Measurements from ENCODE around the gene USP5.

Gene USP5

DNA sequence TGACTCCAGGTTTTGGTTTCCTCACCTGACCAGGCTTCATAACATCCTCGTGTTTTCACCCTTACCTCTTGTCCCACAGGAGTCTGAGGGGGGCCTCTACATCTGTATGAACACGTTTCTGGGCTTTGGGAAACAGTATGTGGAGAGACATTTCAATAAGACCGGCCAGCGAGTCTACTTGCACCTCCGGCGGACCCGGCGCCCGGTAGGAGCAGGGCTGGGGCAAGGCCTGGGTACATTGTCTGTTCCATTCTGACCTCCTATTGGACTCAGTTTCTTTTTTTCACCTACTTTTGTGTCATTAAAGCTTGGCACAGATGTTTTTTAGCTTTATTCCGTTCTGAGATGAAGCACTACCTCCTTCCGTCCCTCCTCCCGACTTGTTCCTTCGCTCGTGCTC lies 3.4 kb downstream of the USP5 start:
- H3K4me3 ChIP-seq (ENCODE audit: low read length) = no peak overlapping the region
- peaks cover 37% of the 10 kb centered on the region for H3K79me2 ChIP-seq (ENCODE audit: control insufficient read depth, low read length)
- no peak overlapping the region for H3K4me2 ChIP-seq (ENCODE audit: low read length)
- no peak overlapping the region for H3K27ac ChIP-seq (ENCODE audit: low read depth, low read length)
- no peak for TF ChIP-seq EZH2phosphoT487 (IDR thresholded peaks at IDR 0.05; ENCODE audit: borderline replicate concordance, low read length)
- TF ChIP-seq, protein P1, sequence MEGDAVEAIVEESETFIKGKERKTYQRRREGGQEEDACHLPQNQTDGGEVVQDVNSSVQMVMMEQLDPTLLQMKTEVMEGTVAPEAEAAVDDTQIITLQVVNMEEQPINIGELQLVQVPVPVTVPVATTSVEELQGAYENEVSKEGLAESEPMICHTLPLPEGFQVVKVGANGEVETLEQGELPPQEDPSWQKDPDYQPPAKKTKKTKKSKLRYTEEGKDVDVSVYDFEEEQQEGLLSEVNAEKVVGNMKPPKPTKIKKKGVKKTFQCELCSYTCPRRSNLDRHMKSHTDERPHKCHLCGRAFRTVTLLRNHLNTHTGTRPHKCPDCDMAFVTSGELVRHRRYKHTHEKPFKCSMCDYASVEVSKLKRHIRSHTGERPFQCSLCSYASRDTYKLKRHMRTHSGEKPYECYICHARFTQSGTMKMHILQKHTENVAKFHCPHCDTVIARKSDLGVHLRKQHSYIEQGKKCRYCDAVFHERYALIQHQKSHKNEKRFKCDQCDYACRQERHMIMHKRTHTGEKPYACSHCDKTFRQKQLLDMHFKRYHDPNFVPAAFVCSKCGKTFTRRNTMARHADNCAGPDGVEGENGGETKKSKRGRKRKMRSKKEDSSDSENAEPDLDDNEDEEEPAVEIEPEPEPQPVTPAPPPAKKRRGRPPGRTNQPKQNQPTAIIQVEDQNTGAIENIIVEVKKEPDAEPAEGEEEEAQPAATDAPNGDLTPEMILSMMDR (IDR thresholded peaks at IDR 0.05; ENCODE audit: low read depth, low read length, poor library complexity, severe bottlenecking) = no peak
- no peaks in the 10 kb centered on the region for H4K20me1 ChIP-seq (ENCODE audit: control insufficient read depth, insufficient read depth, low read depth, low read length)
- no peaks in the 10 kb centered on the region for H3K9me2 ChIP-seq (replicated peaks; ENCODE audit: control insufficient read depth, low read length)
- H3K4me1 ChIP-seq (ENCODE audit: control insufficient read depth, low read length) = peaks cover 17% of the 10 kb centered on the region
- H3F3A ChIP-seq (ENCODE audit: control insufficient read depth, insufficient read depth) = no peaks in the 10 kb centered on the region; the same call in 1 of the 2 replicates
- no peaks in the 10 kb centered on the region for H3K9me3 ChIP-seq (ENCODE audit: control insufficient read depth, insufficient read depth, low read length)
- peaks cover 70% of the 10 kb centered on the region for H3K36me3 ChIP-seq (ENCODE audit: control insufficient read depth, low read length)
- H3K27me3 ChIP-seq (ENCODE audit: control insufficient read depth, low read length) = no peaks in the 10 kb centered on the region

DNA sequence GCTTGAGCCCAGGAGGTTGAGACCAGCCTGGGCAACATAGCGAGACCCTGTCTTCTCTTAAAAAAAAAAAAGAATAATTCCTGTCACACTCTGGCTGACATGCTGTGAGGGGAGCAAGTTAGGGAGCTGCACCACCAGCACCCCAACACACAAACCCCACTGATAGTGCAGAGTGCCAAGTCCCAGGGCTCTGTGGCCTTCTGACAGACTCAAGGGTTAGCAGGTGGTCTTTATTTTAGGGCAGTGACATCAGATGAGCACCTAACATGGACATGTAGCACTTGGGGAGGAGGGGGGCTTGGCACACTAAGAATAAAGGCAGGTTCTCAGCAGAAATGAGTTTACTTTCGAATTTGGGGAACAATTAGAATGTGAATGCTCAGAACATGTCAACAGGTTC lies 6.8 kb downstream of the USP5 start:
- Histone ChIP-seq H3K9me2 (replicated peaks; ENCODE audit: control insufficient read depth, low read length) (no peaks in the 10 kb centered on the region), H3K4me1 (ENCODE audit: control insufficient read depth, low read length) (peaks cover 4% of the 10 kb centered on the region), H3F3A (ENCODE audit: control insufficient read depth, insufficient read depth) (no peaks in the 10 kb centered on the region), H3K9me3 (ENCODE audit: control insufficient read depth, insufficient read depth, low read length) (no peaks in the 10 kb centered on the region), H3K4me2 (ENCODE audit: low read length) (no peak overlapping the region), H3K36me3 (ENCODE audit: control insufficient read depth, low read length) (peaks cover 89% of the 10 kb centered on the region), H3K4me3 (ENCODE audit: low read length) (no peak overlapping the region), H3K79me2 (ENCODE audit: control insufficient read depth, low read length) (peaks cover 16% of the 10 kb centered on the region), H4K20me1 (ENCODE audit: control insufficient read depth, insufficient read depth, low read depth, low read length) (no peaks in the 10 kb centered on the region), H3K27me3 (ENCODE audit: control insufficient read depth, low read length) (no peaks in the 10 kb centered on the region), H3K27ac (ENCODE audit: low read depth, low read length) (no peak overlapping the region)
- no peak for TF ChIP-seq EZH2phosphoT487 (IDR thresholded peaks at IDR 0.05; ENCODE audit: borderline replicate concordance, low read length)
- TF ChIP-seq, protein P1 (IDR thresholded peaks at IDR 0.05; ENCODE audit: low read depth, low read length, poor library complexity, severe bottlenecking) = no peak

DNA sequence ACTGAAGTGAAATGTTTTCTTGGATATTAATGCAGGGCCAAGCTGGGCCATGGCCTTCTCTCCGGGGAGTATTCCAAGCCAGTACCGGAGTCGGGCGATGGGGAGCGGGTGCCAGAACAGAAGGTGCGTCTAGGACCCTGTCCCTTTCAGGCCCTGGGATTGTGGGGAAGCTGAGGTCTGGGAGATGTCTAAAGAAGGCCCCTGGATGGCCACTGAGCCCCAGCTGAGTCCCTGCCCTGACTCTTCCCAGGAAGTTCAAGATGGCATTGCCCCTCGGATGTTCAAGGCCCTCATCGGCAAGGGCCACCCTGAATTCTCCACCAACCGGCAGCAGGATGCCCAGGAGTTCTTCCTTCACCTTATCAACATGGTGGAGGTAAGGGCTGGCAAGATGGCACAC lies 8.2 kb downstream of the USP5 start:
- H3K9me3 ChIP-seq (ENCODE audit: control insufficient read depth, insufficient read depth, low read length) = no peaks in the 10 kb centered on the region
- no peaks in the 10 kb centered on the region for H3F3A ChIP-seq (ENCODE audit: control insufficient read depth, insufficient read depth)
- no peak overlapping the region for H3K4me3 ChIP-seq (ENCODE audit: low read length)
- H3K27me3 ChIP-seq (ENCODE audit: control insufficient read depth, low read length) = no peaks in the 10 kb centered on the region
- no peaks in the 10 kb centered on the region for H4K20me1 ChIP-seq (ENCODE audit: control insufficient read depth, insufficient read depth, low read depth, low read length)
- no peak for TF ChIP-seq EZH2phosphoT487 (IDR thresholded peaks at IDR 0.05; ENCODE audit: borderline replicate concordance, low read length)
- TF ChIP-seq, protein P1 (IDR thresholded peaks at IDR 0.05; ENCODE audit: low read depth, low read length, poor library complexity, severe bottlenecking) = no peak
- H3K4me1 ChIP-seq (ENCODE audit: control insufficient read depth, low read length) = no peaks in the 10 kb centered on the region
- H3K27ac ChIP-seq (ENCODE audit: low read depth, low read length) = no peak overlapping the region
- H3K79me2 ChIP-seq (ENCODE audit: control insufficient read depth, low read length) = peaks cover 2% of the 10 kb centered on the region
- no peaks in the 10 kb centered on the region for H3K9me2 ChIP-seq (replicated peaks; ENCODE audit: control insufficient read depth, low read length)
- peaks cover 94% of the 10 kb centered on the region for H3K36me3 ChIP-seq (ENCODE audit: control insufficient read depth, low read length)
- no peak overlapping the region for H3K4me2 ChIP-seq (ENCODE audit: low read length)

DNA sequence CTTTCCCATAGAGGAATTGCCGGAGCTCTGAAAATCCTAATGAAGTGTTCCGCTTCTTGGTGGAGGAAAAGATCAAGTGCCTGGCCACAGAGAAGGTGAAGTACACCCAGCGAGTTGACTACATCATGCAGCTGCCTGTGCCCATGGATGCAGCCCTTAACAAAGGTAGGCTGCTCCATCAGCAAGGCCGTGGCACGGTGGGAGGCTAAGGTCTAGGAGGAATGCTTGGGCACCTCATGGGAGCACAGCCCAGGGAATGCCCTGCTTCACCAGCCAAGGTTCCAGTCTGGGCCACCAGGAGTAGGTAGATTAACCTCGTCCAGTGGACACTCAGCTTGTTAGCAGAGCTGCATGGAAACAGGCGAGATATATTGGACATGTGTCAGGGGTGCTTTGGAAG lies 9.0 kb downstream of the USP5 start:
- Histone ChIP-seq H3K36me3 (ENCODE audit: control insufficient read depth, low read length) (peaks cover 93% of the 10 kb centered on the region), H3K79me2 (ENCODE audit: control insufficient read depth, low read length) (no peaks in the 10 kb centered on the region)

More for the DNA sequence above, 9.0 kb downstream of the USP5 start:
- H3K4me2 ChIP-seq (ENCODE audit: low read length) = no peak overlapping the region
- H3K27ac ChIP-seq (ENCODE audit: low read depth, low read length) = no peak overlapping the region
- H3K4me3 ChIP-seq (ENCODE audit: low read length) = no peak overlapping the region
- H3K4me1 ChIP-seq (ENCODE audit: control insufficient read depth, low read length) = no peaks in the 10 kb centered on the region
- H3F3A ChIP-seq (ENCODE audit: control insufficient read depth, insufficient read depth) = no peaks in the 10 kb centered on the region
- H4K20me1 ChIP-seq (ENCODE audit: control insufficient read depth, insufficient read depth, low read depth, low read length) = no peaks in the 10 kb centered on the region
- H3K27me3 ChIP-seq (ENCODE audit: control insufficient read depth, low read length) = no peaks in the 10 kb centered on the region
- no peak for TF ChIP-seq EZH2phosphoT487 (IDR thresholded peaks at IDR 0.05; ENCODE audit: borderline replicate concordance, low read length)
- TF ChIP-seq, protein P1 (IDR thresholded peaks at IDR 0.05; ENCODE audit: low read depth, low read length, poor library complexity, severe bottlenecking) = no peak
- H3K9me2 ChIP-seq (replicated peaks; ENCODE audit: control insufficient read depth, low read length) = no peaks in the 10 kb centered on the region
- no peaks in the 10 kb centered on the region for H3K9me3 ChIP-seq (ENCODE audit: control insufficient read depth, insufficient read depth, low read length)
